Epithelial cell of esophagus (primary cell): ENCODE measurements around the gene PTH1R.

ENCODE experiments used
- DNase-seq: peaks from one replicate; pipeline ENCODE4 v3.0.0; 2010; ENCODE audit warnings: low read depth
- H3K4me3 ChIP-seq: 2 replicates; pipeline ENCODE4 v1.5.1; 2011; ENCODE audit warnings: mild to moderate bottlenecking, low read length, control low read depth
- TF ChIP-seq, protein P1 (sequence below): IDR thresholded peaks from 2 replicates; pipeline ENCODE4 v1.5.1; 2011; ENCODE audit warnings: low read depth, mild to moderate bottlenecking, low read length, control low read depth, inconsistent platforms; ENCODE audit not compliant: insufficient read depth; ENCODE audit errors: missing control alignments

Gene PTH1R

DNA sequence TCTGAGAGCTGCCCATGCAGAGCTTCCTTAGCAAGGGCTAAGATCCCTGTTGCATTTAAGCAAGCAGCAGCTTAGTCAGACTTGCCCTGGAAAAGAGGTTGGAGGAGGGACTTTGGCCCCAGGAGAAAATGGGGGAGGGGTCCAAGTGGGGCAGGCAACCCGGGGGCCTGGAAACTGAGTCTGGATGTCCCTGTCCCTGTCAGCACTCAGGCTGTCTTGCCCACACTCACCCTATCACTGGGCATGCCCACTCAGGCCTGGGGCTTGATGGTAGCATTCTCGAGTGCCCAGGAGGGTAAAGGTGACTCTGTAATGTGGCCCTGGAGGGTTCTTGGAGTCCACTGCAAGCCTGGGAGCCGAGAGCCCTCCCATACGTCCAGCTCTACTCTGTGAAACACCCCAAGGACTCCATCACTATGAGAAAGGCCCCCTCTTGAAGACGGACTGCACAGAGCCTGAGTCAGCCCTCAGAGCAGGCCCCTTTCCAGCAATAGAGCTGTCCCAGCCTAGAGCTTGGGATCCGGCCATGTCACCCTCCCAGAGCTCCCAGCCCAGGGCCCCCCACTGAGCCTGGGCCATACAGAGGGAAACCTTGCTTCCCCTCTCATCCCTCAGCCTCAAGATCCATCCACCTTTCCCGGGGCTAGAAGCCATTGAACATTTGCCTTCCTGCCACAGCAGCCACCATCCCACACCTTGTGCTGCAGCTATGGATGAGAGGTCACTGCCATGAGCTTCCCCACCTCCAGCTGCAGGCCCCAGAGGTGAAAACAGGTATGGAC, 27.6 kb upstream of the PTH1R start:
- TF ChIP-seq, protein P1, sequence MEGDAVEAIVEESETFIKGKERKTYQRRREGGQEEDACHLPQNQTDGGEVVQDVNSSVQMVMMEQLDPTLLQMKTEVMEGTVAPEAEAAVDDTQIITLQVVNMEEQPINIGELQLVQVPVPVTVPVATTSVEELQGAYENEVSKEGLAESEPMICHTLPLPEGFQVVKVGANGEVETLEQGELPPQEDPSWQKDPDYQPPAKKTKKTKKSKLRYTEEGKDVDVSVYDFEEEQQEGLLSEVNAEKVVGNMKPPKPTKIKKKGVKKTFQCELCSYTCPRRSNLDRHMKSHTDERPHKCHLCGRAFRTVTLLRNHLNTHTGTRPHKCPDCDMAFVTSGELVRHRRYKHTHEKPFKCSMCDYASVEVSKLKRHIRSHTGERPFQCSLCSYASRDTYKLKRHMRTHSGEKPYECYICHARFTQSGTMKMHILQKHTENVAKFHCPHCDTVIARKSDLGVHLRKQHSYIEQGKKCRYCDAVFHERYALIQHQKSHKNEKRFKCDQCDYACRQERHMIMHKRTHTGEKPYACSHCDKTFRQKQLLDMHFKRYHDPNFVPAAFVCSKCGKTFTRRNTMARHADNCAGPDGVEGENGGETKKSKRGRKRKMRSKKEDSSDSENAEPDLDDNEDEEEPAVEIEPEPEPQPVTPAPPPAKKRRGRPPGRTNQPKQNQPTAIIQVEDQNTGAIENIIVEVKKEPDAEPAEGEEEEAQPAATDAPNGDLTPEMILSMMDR = no peak
- no peak for DNase-seq
- H3K4me3 ChIP-seq = no peak overlapping the region

DNA sequence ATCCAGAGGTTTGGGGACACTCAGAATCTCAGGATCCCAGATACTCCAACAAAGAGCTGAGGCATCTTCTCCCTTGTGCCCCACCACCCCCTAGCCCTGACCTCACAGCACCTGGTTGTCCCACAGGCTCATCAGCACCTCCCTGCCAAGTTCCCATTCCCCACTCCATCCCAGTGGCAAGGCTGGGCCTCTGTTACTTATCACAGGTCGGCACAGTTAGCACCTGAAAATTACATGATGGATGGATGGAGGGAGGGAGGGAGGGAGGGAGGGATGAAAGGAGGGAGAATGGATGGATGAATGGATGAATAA, 27.1 kb upstream of the PTH1R start:
- DNase-seq = no peak
- TF ChIP-seq, protein P1 = no peak
- no peak overlapping the region for H3K4me3 ChIP-seq

DNA sequence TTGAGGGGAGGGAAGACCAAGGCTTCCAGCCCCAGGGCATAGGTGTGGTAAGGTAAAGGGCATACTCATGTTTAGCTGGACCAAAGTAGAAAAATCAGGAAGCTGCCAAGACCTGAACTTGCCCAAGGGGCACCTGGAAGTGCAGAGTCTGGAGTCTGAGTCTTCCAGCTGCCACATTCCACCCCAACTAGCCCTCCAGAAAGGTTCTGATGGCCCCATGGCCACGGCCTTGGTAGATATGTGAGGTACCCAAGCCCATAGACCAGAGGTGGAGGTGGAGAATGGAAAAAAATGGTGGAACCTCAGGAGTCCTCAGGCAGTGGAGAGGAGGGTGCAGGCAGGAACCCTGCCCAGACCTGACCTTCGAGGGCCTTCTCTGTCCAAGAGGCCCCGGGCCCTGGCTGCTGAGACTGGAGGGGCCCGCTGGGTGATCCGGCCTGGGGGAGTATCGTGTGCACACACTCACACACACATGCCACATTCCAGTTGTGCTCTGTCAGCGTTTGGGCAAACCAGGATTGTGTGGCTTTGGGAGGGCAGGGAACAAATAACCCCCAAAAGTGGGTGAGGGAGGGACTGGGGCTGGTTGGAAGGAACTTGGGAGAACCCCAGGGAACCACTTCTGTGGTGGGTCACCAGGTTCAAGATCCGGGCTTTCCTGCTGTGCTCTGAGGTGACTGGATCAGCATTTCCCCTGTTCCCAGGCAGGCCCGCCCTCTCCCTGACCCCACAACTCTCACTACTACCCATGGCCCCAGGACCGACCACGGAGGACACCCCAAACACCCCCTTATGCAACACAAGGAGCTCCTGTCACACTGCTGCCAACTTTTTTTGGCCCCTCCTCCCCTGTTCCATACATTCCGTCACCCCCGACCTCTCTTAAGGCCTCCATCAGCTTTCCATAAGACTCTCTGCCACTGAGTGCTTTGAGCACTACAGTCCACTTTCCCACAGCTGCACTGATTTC, 25.9 kb upstream of the PTH1R start:
- TF ChIP-seq, protein P1 = no peak
- no peak overlapping the region for H3K4me3 ChIP-seq
- no peak for DNase-seq

DNA sequence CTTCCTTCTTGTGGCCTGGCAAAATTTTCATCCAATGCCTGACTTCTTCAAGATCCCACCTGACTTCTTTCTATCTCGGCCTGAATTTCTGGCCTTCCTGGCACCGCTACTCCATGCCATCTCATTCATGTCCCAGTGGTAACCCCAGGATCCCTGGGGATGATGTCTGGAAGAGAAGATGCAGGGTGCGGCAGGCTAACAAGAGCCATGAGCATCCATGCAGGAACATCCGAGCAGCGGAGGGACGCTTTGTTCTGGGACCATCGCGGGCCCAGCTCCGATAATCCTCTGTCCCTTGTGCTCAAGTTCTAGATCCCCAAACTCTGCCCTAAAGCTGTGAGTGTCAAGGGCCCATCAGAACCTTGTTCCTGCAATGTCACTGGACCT, 25.2 kb upstream of the PTH1R start:
- TF ChIP-seq, protein P1 = no peak
- DNase-seq = no peak
- H3K4me3 ChIP-seq = no peak overlapping the region

DNA sequence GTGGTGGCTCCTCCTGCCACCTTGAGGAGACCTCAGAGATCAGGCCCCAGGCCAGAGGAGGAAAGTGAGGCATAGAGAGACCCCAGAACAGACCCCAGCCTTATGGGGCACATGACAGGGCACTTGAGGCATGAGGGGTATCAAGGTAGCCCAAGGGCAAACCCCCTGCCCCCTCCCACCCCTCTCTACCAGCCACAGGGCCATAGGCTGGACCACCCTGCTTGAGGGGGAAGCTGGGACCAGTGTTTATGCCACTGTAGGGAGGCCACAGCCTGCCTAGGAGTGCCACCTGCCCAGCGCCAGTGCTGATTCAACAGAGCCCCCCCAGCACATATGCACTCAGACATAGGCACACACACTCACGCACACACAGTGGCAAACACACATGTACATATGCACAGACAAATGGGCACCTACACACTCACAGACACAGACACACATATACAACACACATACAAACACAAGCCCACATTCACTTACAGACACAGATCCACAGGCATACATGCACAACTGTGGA, 24.6 kb upstream of the PTH1R start:
- no peak overlapping the region for H3K4me3 ChIP-seq
- TF ChIP-seq, protein P1 = no peak
- DNase-seq = no peak

DNA sequence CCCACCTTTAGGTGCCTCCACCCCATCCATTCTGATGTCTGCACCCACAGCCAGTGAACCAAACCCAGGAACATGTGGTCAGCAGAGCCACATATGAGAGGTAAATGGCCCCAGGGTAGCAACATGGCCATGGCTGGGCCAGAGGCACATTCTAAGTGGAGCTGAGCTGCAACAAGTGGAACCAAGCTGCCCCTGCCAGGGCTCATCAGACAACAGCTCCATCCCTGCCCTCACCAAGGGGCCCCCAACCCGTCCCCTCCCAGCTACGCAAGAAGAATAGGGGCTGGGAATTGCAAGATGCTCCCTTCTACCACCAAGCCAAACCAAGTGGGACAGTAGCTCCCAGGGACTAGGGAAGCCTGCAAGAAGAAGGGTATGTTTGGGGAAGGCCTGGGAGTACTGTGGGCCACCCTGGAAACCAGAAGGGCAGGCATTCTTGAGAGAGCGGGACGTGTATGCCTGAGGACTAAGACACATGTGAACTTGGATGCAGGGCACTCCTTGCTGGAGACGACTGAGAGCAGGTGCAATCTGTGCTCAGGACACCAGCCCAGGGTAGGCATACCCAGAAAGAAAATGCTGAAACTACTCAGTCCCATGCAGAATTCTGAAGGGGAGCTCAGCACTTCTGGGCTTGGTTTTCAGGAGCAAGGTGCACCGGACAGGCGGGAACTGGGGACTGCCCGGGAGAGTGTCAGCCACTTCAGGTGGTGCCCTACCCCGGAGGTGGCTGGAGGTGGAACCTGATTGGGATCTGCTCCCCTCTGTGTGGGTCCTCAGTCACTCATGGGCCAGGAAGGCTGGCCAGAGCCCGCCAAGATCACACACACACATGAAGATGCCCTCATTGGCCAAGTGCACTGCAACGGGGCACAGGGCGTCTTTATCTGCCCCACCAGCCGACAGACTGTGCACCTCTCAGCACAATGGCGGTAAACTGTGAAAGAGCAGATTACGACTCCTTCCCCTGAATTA, 23.8 kb upstream of the PTH1R start:
- H3K4me3 ChIP-seq = no peak overlapping the region
- TF ChIP-seq, protein P1 = no peak
- no peak for DNase-seq
